HEK293 (cell line): ENCODE measurements around the gene PBX2.

Source experiments
- AEBP2 ChIP-seq: fragments of 450-650 bp; formaldehyde crosslinking; IDR thresholded peaks from 2 replicates; pipeline ENCODE4 v1.5.1; 2016; ENCODE audit warnings: missing biosample characterization, missing genetic modification characterization, borderline replicate concordance
- KLF1 ChIP-seq: fragments of 450-650 bp; formaldehyde crosslinking; IDR thresholded peaks from 2 replicates; pipeline ENCODE4 v1.5.1; 2016; ENCODE audit warnings: missing biosample characterization, missing genetic modification characterization
- PRDM6 ChIP-seq: fragments of 450-650 bp; formaldehyde crosslinking; IDR thresholded peaks from 2 replicates; pipeline ENCODE4 v1.5.1; 2017; ENCODE audit warnings: missing biosample characterization, missing genetic modification characterization
- REPIN1 ChIP-seq: fragments of 450-650 bp; formaldehyde crosslinking; IDR thresholded peaks from 2 replicates; pipeline ENCODE4 v1.5.1; 2017; ENCODE audit warnings: missing biosample characterization, missing genetic modification characterization, low read depth
- REST ChIP-seq: fragments of 450-650 bp; formaldehyde crosslinking; IDR thresholded peaks from 2 replicates; pipeline ENCODE4 v1.5.1; 2016; ENCODE audit warnings: missing biosample characterization, missing genetic modification characterization
- SALL2 ChIP-seq: fragments of 450-650 bp; formaldehyde crosslinking; IDR thresholded peaks from 2 replicates; pipeline ENCODE4 v1.5.0; 2017; ENCODE audit warnings: missing biosample characterization, mild to moderate bottlenecking, missing genetic modification characterization, borderline replicate concordance
- SP2 ChIP-seq: fragments of 450-650 bp; formaldehyde crosslinking; IDR thresholded peaks from 2 replicates; pipeline ENCODE4 v1.5.1; 2016; ENCODE audit warnings: missing biosample characterization, missing genetic modification characterization
- SP3 ChIP-seq: fragments of 450-650 bp; formaldehyde crosslinking; IDR thresholded peaks from 2 replicates; pipeline ENCODE4 v1.5.1; 2016; ENCODE audit warnings: missing biosample characterization, missing genetic modification characterization
- WT1 ChIP-seq: fragments of 450-650 bp; formaldehyde crosslinking; IDR thresholded peaks from 2 replicates; pipeline ENCODE4 v1.5.1; 2016; ENCODE audit warnings: missing biosample characterization, missing genetic modification characterization
- ZBTB10 ChIP-seq: fragments of 450-650 bp; formaldehyde crosslinking; IDR thresholded peaks from 2 replicates; pipeline ENCODE4 v1.5.1; 2016; ENCODE audit warnings: missing biosample characterization, missing genetic modification characterization
- ZBTB8A ChIP-seq: fragments of 450-650 bp; formaldehyde crosslinking; IDR thresholded peaks from 2 replicates; pipeline ENCODE4 v1.5.1; 2016; ENCODE audit warnings: missing biosample characterization, missing genetic modification characterization
- ZNF112 ChIP-seq: fragments of 450-650 bp; formaldehyde crosslinking; IDR thresholded peaks from 2 replicates; pipeline ENCODE4 v1.5.0; 2017; ENCODE audit warnings: missing biosample characterization, missing genetic modification characterization
- ZNF121 ChIP-seq: fragments of 450-650 bp; formaldehyde crosslinking; IDR thresholded peaks from 2 replicates; pipeline ENCODE4 v1.5.1; 2016; ENCODE audit warnings: missing biosample characterization, missing genetic modification characterization
- ZNF157 ChIP-seq: fragments of 450-650 bp; formaldehyde crosslinking; IDR thresholded peaks from 2 replicates; pipeline ENCODE4 v1.5.1; 2016; ENCODE audit warnings: missing biosample characterization, missing genetic modification characterization
- ZNF202 ChIP-seq: fragments of 450-650 bp; formaldehyde crosslinking; IDR thresholded peaks from 2 replicates; pipeline ENCODE4 v1.5.1; 2016; ENCODE audit warnings: missing biosample characterization, missing genetic modification characterization, borderline replicate concordance
- ZNF302 ChIP-seq: fragments of 450-650 bp; formaldehyde crosslinking; IDR thresholded peaks from 2 replicates; pipeline ENCODE4 v1.5.1; 2016; ENCODE audit warnings: missing biosample characterization, missing genetic modification characterization, low read depth
- ZNF354C ChIP-seq: fragments of 450-650 bp; formaldehyde crosslinking; IDR thresholded peaks from 2 replicates; pipeline ENCODE4 v1.5.1; 2016; ENCODE audit warnings: missing biosample characterization, missing genetic modification characterization, low read depth, borderline replicate concordance
- ZNF449 ChIP-seq: fragments of 450-650 bp; formaldehyde crosslinking; IDR thresholded peaks from 2 replicates; pipeline ENCODE4 v1.5.1; 2017; ENCODE audit warnings: missing biosample characterization, mild to moderate bottlenecking, missing genetic modification characterization, moderate library complexity
- ZNF548 ChIP-seq: fragments of 450-650 bp; formaldehyde crosslinking; IDR thresholded peaks from 2 replicates; pipeline ENCODE4 v1.5.1; 2016; ENCODE audit warnings: missing biosample characterization, missing genetic modification characterization
- ZNF549 ChIP-seq: fragments of 450-650 bp; IDR thresholded peaks from 2 replicates; pipeline ENCODE4 v1.5.1; 2018; ENCODE audit warnings: missing biosample characterization, missing genetic modification characterization, mild to moderate bottlenecking, inconsistent platforms, moderate library complexity
- ZNF571 ChIP-seq: fragments of 450-650 bp; formaldehyde crosslinking; IDR thresholded peaks from 2 replicates; pipeline ENCODE4 v1.5.0; 2017; ENCODE audit warnings: missing biosample characterization, missing genetic modification characterization
- ZNF677 ChIP-seq: fragments of 450-650 bp; IDR thresholded peaks from 2 replicates; pipeline ENCODE4 v1.5.0; 2018; ENCODE audit warnings: missing biosample characterization, mild to moderate bottlenecking, missing genetic modification characterization, moderate library complexity
- ZNF692 ChIP-seq: fragments of 450-650 bp; formaldehyde crosslinking; IDR thresholded peaks from 2 replicates; pipeline ENCODE4 v1.5.1; 2016; ENCODE audit warnings: missing biosample characterization, missing genetic modification characterization
- ZNF785 ChIP-seq: fragments of 450-650 bp; formaldehyde crosslinking; IDR thresholded peaks from 2 replicates; pipeline ENCODE4 v1.5.1; 2016; ENCODE audit warnings: missing biosample characterization, missing genetic modification characterization
- ZSCAN18 ChIP-seq: fragments of 450-650 bp; formaldehyde crosslinking; IDR thresholded peaks from 2 replicates; pipeline ENCODE4 v1.5.1; 2016; ENCODE audit warnings: missing biosample characterization, missing genetic modification characterization

PBX2 gene

GRCh38 chr6:32175711-32176475, 14.1 kb downstream of the PBX2 start, which contains the start of gene AGPAT1 (continued):
- TF ChIP-seq ZNF354C (tag by site-specific recombination) (no peak), ZSCAN18 (tag by site-specific recombination) (no peak), SALL2 (tag by site-specific recombination) (no peak), SP3 (tag by site-specific recombination) (peak; percentile 83), WT1 (tag by site-specific recombination) (peak; percentile 53; the same call in 1 of the 2 replicates), ZNF549 (tag by site-specific recombination) (no peak), REPIN1 (tag by site-specific recombination) (peak; percentile 41; the same call in 1 of the 2 replicates), KLF1 (tag by site-specific recombination) (peak; percentile 19; the same call in 1 of the 2 replicates), REST (peak; percentile 25), ZNF692 (tag by site-specific recombination) (peak; percentile 80), ZNF677 (tag by site-specific recombination) (no peak), ZBTB10 (peak; percentile 99), ZNF202 (tag by site-specific recombination) (no peak), ZNF302 (tag by site-specific recombination) (no peak), ZNF121 (tag by site-specific recombination) (no peak), ZBTB8A (tag by site-specific recombination) (peak; percentile 34), ZNF157 (tag by site-specific recombination) (no peak), ZNF449 (no peak), AEBP2 (tag by site-specific recombination) (no peak), ZNF548 (tag by site-specific recombination) (no peak), ZNF785 (tag by site-specific recombination) (no peak), PRDM6 (tag by site-specific recombination) (no peak), SP2 (tag by site-specific recombination) (peak; percentile 97), ZNF112 (tag by site-specific recombination) (no peak), ZNF571 (no peak)
